Measurements from ENCODE around the gene TMEM59L. TPM values are rescaled to one million over a fixed set of nuclear protein-coding genes. Genes with fewer than 3 reads are reported as not detected.

TMEM59L gene
- total and polyA plus RNA-seq, 2 donors from 2014 or later, result 1.5 to 5.9 TPM

GRCh38 chr19:18605546-18606280, 7.0 kb upstream of the TMEM59L start:
- no peak overlapping the region for H3K9ac ChIP-seq (ENCODE audit: low read length in 3 of 3)
- intact Hi-C loops (cut with DNase I), result no loop called here
- TF ChIP-seq CTCF (IDR thresholded peaks at IDR 0.05; ENCODE audit: borderline replicate concordance, extremely low read depth, insufficient read depth), result no peak
- H3K4me1 ChIP-seq (ENCODE audit: control insufficient read depth in 2 of 3, insufficient read depth in 2 of 3, low read depth in 1 of 3, low read length in 3 of 3), result peaks cover 0 to 4% (median 0%) of the 10 kb centered on the region in 3 donors
- FAIRE-seq (no peak), DNase-seq (no peak)
- no peaks in the 10 kb centered on the region for H3K36me3 ChIP-seq (ENCODE audit: control insufficient read depth in 2 of 3, insufficient read depth in 3 of 3, low read length in 3 of 3)
- no peaks in the 10 kb centered on the region for H3K9me3 ChIP-seq (ENCODE audit: control insufficient read depth in 2 of 3, insufficient read depth in 1 of 3, low read length in 3 of 3)
- no peak overlapping the region for H3K27ac ChIP-seq (ENCODE audit: low read depth in 2 of 2, low read length in 2 of 2)
- no peak overlapping the region for H3K4me3 ChIP-seq (ENCODE audit: low read length in 3 of 3)
- H3K27me3 ChIP-seq (ENCODE audit: control insufficient read depth, insufficient read depth, low read length), result peaks cover 29% of the 10 kb centered on the region

- Histone ChIP-seq H3K27me3 (ENCODE audit: control insufficient read depth, insufficient read depth, low read length) (peaks cover 33% of the 10 kb centered on the region), H3K27ac (ENCODE audit: low read depth in 2 of 2, low read length in 2 of 2) (no peak within 1 kb of the TSS), H3K9me3 (ENCODE audit: control insufficient read depth in 2 of 3, insufficient read depth in 1 of 3, low read length in 3 of 3) (no peaks in the 10 kb centered on the region), H3K4me3 (ENCODE audit: low read length in 3 of 3) (no peak within 1 kb of the TSS), H3K36me3 (ENCODE audit: control insufficient read depth in 2 of 3, insufficient read depth in 3 of 3, low read length in 3 of 3) (no peaks in the 10 kb centered on the region), H3K4me1 (ENCODE audit: control insufficient read depth in 2 of 3, insufficient read depth in 2 of 3, low read depth in 1 of 3, low read length in 3 of 3) (peaks cover 0 to 6% (median 0%) of the 10 kb centered on the region in 3 donors), H3K9ac (ENCODE audit: low read length in 3 of 3) (no peak within 1 kb of the TSS)
- no peak for TF ChIP-seq CTCF (IDR thresholded peaks at IDR 0.05; ENCODE audit: borderline replicate concordance, extremely low read depth, insufficient read depth)
- DNase-seq (no peak), FAIRE-seq (no peak)
- intact Hi-C loops (cut with DNase I), result no loop called here
Observed at GRCh38 chr19:18606281-18607225, 6.1 kb upstream of the TMEM59L start, which contains the start of gene CRLF1. CRLF1 (minus strand) TSS chr19:18606799; CDS start chr19:18606656, 143 bp downstream.

DNA sequence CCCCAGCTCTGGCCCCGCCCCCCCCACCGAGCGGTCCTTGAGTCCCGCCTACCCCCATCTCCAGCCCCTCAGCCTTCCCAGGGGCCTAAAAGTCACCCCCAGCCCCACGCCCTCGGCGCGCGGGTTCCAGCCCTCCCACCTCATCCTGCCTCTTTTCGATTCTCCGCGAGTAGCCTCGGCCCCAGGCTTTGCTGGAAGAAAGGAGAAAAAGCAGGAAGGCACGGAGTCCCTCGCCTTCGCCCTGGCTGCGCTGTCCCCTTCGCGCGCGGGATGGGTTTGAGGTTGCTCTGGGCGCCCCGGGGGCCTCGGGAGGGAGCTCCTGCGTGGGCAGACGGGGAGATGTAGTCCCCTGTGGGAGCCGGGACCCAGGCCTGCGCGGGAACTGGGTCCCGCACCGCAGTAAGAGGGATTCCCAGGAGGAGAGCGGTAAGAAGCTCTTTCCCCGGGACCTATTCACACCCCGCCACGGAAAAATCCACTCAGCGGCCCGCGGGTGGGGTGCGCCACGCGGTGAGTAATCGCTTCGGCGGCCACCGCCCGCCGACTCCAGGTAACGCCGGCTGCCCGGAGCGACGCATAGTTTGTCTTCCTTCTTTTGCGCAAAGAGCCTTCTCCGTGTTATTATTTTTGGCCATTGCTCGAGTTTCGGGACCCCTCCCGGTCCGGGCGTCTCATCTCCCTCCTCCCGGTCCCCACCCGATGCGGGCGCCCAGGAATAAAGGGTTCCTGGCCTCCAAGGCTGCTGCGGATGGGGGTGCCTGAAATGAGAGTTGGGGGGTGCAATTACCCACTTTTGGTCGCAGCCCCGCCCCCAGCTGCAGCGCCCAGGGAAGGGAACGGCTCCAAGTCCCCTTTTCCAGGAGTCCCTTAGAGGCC, 5.2 kb upstream of the TMEM59L start:
- Histone ChIP-seq H3K9ac (ENCODE audit: low read length in 3 of 3) (no peak overlapping the region), H3K27ac (ENCODE audit: low read depth in 2 of 2, low read length in 2 of 2) (no peak overlapping the region), H3K9me3 (ENCODE audit: control insufficient read depth in 2 of 3, insufficient read depth in 1 of 3, low read length in 3 of 3) (no peaks in the 10 kb centered on the region), H3K4me3 (ENCODE audit: low read length in 3 of 3) (no peak overlapping the region), H3K27me3 (ENCODE audit: control insufficient read depth, insufficient read depth, low read length) (peaks cover 40% of the 10 kb centered on the region), H3K4me1 (ENCODE audit: control insufficient read depth in 2 of 3, insufficient read depth in 2 of 3, low read depth in 1 of 3, low read length in 3 of 3) (peaks cover 0 to 9% (median 0%) of the 10 kb centered on the region in 3 donors), H3K36me3 (ENCODE audit: control insufficient read depth in 2 of 3, insufficient read depth in 3 of 3, low read length in 3 of 3) (no peaks in the 10 kb centered on the region)
- no peak for FAIRE-seq
- intact Hi-C loops (cut with DNase I), result no loop called here
- no peak for DNase-seq
- TF ChIP-seq CTCF (IDR thresholded peaks at IDR 0.05; ENCODE audit: borderline replicate concordance, extremely low read depth, insufficient read depth), result no peak

All from kidney (tissue), 14 donors.